ENCODE results near the gene ELL2.

DNA sequence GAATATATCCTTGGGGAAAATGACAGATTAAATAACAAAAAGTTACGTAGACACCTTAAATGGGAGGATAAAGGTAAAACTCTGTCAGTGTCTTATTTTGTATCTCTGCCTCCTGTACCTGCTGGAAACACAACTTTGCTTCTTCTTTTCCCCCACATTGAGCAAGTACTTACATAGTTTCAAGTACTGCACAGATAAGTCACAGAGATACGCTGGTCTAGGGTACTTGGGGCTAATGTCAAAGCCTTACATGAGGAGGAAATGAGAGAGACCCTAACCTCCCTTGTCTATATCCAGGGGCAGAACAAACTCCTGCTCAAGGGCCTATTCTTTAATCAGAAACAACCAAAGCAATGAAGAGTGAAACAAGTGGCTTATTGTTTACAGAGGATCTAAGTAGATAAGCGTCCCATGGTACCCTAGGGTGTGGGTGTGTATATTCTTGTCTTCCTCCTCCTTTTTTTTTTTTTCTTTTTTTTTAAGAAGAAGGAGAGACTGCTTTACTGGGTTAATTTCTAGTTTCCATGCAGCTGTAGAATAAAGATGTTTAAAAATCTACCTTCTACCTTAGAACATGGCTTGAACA lies 43.1 kb downstream of the ELL2 start:
- TF ChIP-seq GATA2 (IDR thresholded peaks at IDR 0.05; ENCODE audit: low read depth, low read length) (no peak), GATA3 (IDR thresholded peaks at IDR 0.05; ENCODE audit: low read depth, low read length) (no peak)

Data from SH-SY5Y (cell line).